SK-N-SH (cell line): Measurements from ENCODE around the gene IDUA. TPM values are rescaled to one million over a fixed set of nuclear protein-coding genes. Genes with fewer than 3 reads are reported as not detected.
A peak's percentile ranks its signal among the peaks of the same experiment; 100 is the strongest.

Source experiments
- CTCF ChIA-PET: fragments of 300-600, 350-600 bp; formaldehyde crosslinking; extraction: SDS; loops from one replicate; lab custom pipeline; 2021; lab: Yijun Ruan, JAX
- POLR2A ChIA-PET: fragments of 350-600 bp; sonication (Branson Sonifier 250); formaldehyde crosslinking; extraction: SDS; loops from one replicate; lab custom pipeline; 2020; ENCODE audit warnings: antibody characterized with exemption, inconsistent platforms; lab: Yijun Ruan, JAX
- DNase-seq: peaks from one replicate; pipeline ENCODE4 v3.0.0; 2012
- H2AFZ ChIP-seq: fragments of 200-600 bp; sonication (generic); 2 replicates; pipeline ENCODE4 v1.8.1; 2016; ENCODE audit warnings: antibody characterized with exemption, mild to moderate bottlenecking, low read depth
- H3F3A ChIP-seq: fragments of 200-600 bp; sonication (generic); replicated peaks from 2 replicates; pipeline ENCODE3; 2016; ENCODE audit warnings: antibody characterized with exemption, mild to moderate bottlenecking; ENCODE audit not compliant: insufficient read depth
- H3K27ac ChIP-seq, 2 experiments: fragments of 200-500 bp in 1 of 2; fragments of 200-600 bp in 1 of 2; sonication (Bioruptor generic) in 1 of 2; sonication (generic), shearing (Covaris generic) in 1 of 2; 2 replicates each; pipeline versions ENCODE4 v1.5.1 to v1.6.1; 2014 to 2016; ENCODE audit warnings: low read depth in 2 of 2, inconsistent platforms in 1 of 2, low read length in 1 of 2, mild to moderate bottlenecking in 1 of 2, mixed read lengths in 1 of 2
- H3K27me3 ChIP-seq: fragments of 200-600 bp; sonication (generic), shearing (Covaris generic); 2 replicates; pipeline ENCODE4 v1.6.1; 2016; ENCODE audit warnings: mixed run types; ENCODE audit not compliant: insufficient read depth
- H3K36me3 ChIP-seq, 2 experiments: fragments of 200-500 bp in 1 of 2; fragments of 200-600 bp in 1 of 2; sonication (Bioruptor generic) in 1 of 2; sonication (generic) in 1 of 2; replicated peaks in 1 of 2; 2 replicates each; pipeline versions ENCODE3 to v1.5.1; 2014 to 2016; ENCODE audit warnings: low read length in 1 of 2, mild to moderate bottlenecking in 1 of 2; ENCODE audit not compliant: insufficient read depth in 2 of 2, control insufficient read depth in 1 of 2
- H3K4me1 ChIP-seq, 2 experiments: fragments of 200-500 bp in 1 of 2; fragments of 200-600 bp in 1 of 2; sonication (Bioruptor generic) in 1 of 2; sonication (generic), shearing (Covaris generic) in 1 of 2; 2 replicates each; pipeline versions ENCODE4 v1.5.1 to v1.6.1; 2014 to 2016; ENCODE audit warnings: low read depth in 1 of 2, low read length in 1 of 2, mixed run types in 1 of 2; ENCODE audit not compliant: insufficient read depth in 2 of 2, control insufficient read depth in 1 of 2
- H3K4me2 ChIP-seq: fragments of 200-600 bp; sonication (generic), shearing (Covaris generic); 2 replicates; pipeline ENCODE4 v1.6.1; 2017; ENCODE audit warnings: mixed run types
- H3K4me3 ChIP-seq, 2 experiments: fragments of 200-500 bp in 1 of 2; fragments of 200-600 bp in 1 of 2; sonication (Bioruptor generic) in 1 of 2; sonication (generic), shearing (Covaris generic) in 1 of 2; 2 replicates each; pipeline versions ENCODE4 v1.5.1 to v1.8.1; 2014 to 2016; ENCODE audit warnings: low read depth in 2 of 2, inconsistent platforms in 1 of 2, low read length in 1 of 2, mild to moderate bottlenecking in 1 of 2, mixed read lengths in 1 of 2, moderate library complexity in 1 of 2
- H3K79me2 ChIP-seq: fragments of 200-600 bp; sonication (generic); 2 replicates; pipeline ENCODE4 v1.8.1; 2017; ENCODE audit warnings: mild to moderate bottlenecking; ENCODE audit not compliant: insufficient read depth
- H3K9ac ChIP-seq: fragments of 200-600 bp; sonication (generic); 2 replicates; pipeline ENCODE4 v1.6.1; 2017; ENCODE audit warnings: mixed run types
- H3K9me2 ChIP-seq: fragments of 200-600 bp; sonication (generic); 2 replicates; pipeline ENCODE4 v1.6.1; 2017; ENCODE audit warnings: mixed run types
- H3K9me3 ChIP-seq: fragments of 200-600 bp; sonication (generic); 2 replicates; pipeline ENCODE4 v1.6.1; 2017; ENCODE audit warnings: mixed run types, mild to moderate bottlenecking, moderate library complexity
- H4K20me1 ChIP-seq: fragments of 200-600 bp; sonication (generic); 2 replicates; pipeline ENCODE4 v1.6.1; 2017; ENCODE audit warnings: mild to moderate bottlenecking, mixed run types; ENCODE audit not compliant: insufficient read depth
- CHD2 ChIP-seq: fragments of 150-350 bp; IDR thresholded peaks from 2 replicates; pipeline ENCODE4 v1.6.1; 2018; ENCODE audit warnings: low read length; ENCODE audit not compliant: partially characterized antibody
- CTCF ChIP-seq: fragments of 200-600 bp; sonication (generic); IDR thresholded peaks from 2 replicates; pipeline ENCODE4 v1.6.1; 2017; ENCODE audit warnings: antibody characterized with exemption, mild to moderate bottlenecking, moderate library complexity
- EP300 ChIP-seq, 2 experiments: IDR thresholded peaks; 2 replicates each; pipeline versions ENCODE4 v1.4.0 to v1.6.1; 2012; ENCODE audit warnings: borderline replicate concordance in 1 of 2, low read depth in 1 of 2, low read length in 1 of 2
- FOXJ3 ChIP-seq: sonication (generic); formaldehyde crosslinking; IDR thresholded peaks from 2 replicates; pipeline ENCODE4 v1.5.1; 2020; ENCODE audit warnings: mild to moderate bottlenecking, missing genetic modification reagents
- GABPA ChIP-seq: IDR thresholded peaks from 2 replicates; pipeline ENCODE4 v1.4.0; 2012; ENCODE audit warnings: low read depth, mild to moderate bottlenecking
- GATA2 ChIP-seq: sonication (generic); formaldehyde crosslinking; IDR thresholded peaks from 2 replicates; pipeline ENCODE4 v1.5.0; 2020; ENCODE audit warnings: mild to moderate bottlenecking, missing genetic modification reagents
- IRF3 ChIP-seq: fragments of 150-350 bp; IDR thresholded peaks from 2 replicates; pipeline ENCODE4 v1.6.1; 2016; ENCODE audit warnings: mild to moderate bottlenecking, low read depth, low read length
- JUND ChIP-seq: IDR thresholded peaks from 2 replicates; pipeline ENCODE4 v1.4.0; 2012
- MAX ChIP-seq: IDR thresholded peaks from 2 replicates; pipeline ENCODE4 v1.4.0; 2012; ENCODE audit warnings: low read depth
- NFIC ChIP-seq: IDR thresholded peaks from 2 replicates; pipeline ENCODE4 v1.4.0; 2012; ENCODE audit warnings: borderline replicate concordance
- POLR2AphosphoS5 ChIP-seq: IDR thresholded peaks from 2 replicates; pipeline ENCODE4 v1.6.1; 2012; ENCODE audit warnings: low read depth, low read length
- RFX5 ChIP-seq: IDR thresholded peaks from 2 replicates; pipeline ENCODE4 v1.6.1; 2012; ENCODE audit warnings: mild to moderate bottlenecking, improper control_type of control experiment, low read length
- SIN3A ChIP-seq: IDR thresholded peaks from 2 replicates; pipeline ENCODE4 v1.6.1; 2012; ENCODE audit warnings: low read depth, mild to moderate bottlenecking, low read length, moderate library complexity, borderline replicate concordance
- TEAD4 ChIP-seq: IDR thresholded peaks from 2 replicates; pipeline ENCODE4 v1.4.0; 2012; ENCODE audit warnings: mild to moderate bottlenecking, borderline replicate concordance; ENCODE audit not compliant: insufficient read depth
- USF2 ChIP-seq: fragments of 150-350 bp; IDR thresholded peaks from 2 replicates; pipeline ENCODE4 v1.6.1; 2017; ENCODE audit warnings: antibody characterized with exemption, low read length, low read depth, borderline replicate concordance
- YY1 ChIP-seq: IDR thresholded peaks from 2 replicates; pipeline ENCODE4 v1.4.0; 2012; ENCODE audit warnings: low read depth, mild to moderate bottlenecking
- WGBS: methylation state at CpG from one replicate; pipeline ENCODE4 v1.1.6; 2017; ENCODE audit warnings: low lambda C conversion rate; 5-methylcytosine and 5-hydroxymethylcytosine counted together
- polyA plus RNA-seq, 3 experiments: library from polyadenylated mRNA; depleted of rRNA; stranded (reverse); fragments of >200 nt; gene quantifications; 2 replicates each; pipeline ENCODE4 v1.2.3, GENCODE V29; 2012
- TF ChIP-seq, protein P1 (sequence below): IDR thresholded peaks from 2 replicates; pipeline ENCODE4 v1.4.0; 2012; ENCODE audit warnings: low read depth, borderline replicate concordance
- TF ChIP-seq, protein P2 (sequence below): IDR thresholded peaks from 2 replicates; pipeline ENCODE4 v1.6.1; 2012; ENCODE audit warnings: mild to moderate bottlenecking, low read depth, low read length, moderate library complexity

IDUA gene
- polyA plus RNA-seq, 1 of the 3 experiments (the other 2 are of a cell fraction), result 24.4 TPM

DNA sequence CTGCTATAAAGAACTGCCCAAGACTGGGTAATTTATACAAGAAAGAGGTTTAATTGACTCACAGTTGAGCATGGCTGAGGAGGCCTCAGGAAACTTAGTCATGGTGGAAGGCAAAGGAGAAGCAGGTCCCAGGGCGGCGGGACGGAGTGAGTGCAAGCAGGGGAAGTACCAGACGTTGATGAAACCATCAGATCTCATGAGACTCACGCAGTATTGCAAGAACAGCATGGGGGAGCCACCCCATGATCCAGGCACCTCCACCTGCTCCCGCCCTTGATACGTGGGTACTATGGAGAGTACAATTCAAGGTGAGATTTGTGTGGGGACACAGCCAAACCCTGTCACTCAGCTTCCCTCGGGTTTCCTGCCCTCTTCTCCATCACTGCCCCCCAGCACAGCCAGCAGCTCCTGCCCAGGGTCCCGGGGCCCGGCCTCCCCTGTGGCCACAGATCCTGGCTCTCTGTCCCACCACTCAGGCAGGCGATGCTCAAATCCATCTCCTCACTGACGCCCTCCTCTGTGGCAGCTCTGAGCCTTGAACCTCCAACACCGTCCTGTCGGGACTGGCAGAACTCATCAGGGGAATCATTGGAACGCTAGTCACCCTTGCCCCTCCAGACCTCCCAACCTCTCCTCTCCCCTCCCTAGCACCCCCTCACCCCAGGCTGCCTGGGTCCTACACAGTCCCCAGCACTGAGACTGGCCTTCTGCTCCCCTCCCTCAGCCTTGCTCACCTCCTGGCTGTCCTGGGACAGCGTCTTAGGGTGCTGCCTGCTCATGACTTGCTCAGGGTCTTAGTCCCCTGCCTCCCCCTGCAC, 62.1 kb downstream of the IDUA start:
- no peaks in the 10 kb centered on the region for H3K36me3 ChIP-seq
- 57% methylated on average over 13 of the region's 16 CpGs for WGBS
- no peaks in the 10 kb centered on the region for H3K79me2 ChIP-seq
- no peaks in the 10 kb centered on the region for H3K9me3 ChIP-seq
- H4K20me1 ChIP-seq, result no peaks in the 10 kb centered on the region
- H3F3A ChIP-seq, result peaks cover 17% of the 10 kb centered on the region
- no peak overlapping the region for H2AFZ ChIP-seq
- no peaks in the 10 kb centered on the region for H3K9me2 ChIP-seq
- H3K4me2 ChIP-seq, result no peak overlapping the region
- CTCF ChIA-PET, result no interaction called here
- POLR2A ChIA-PET, result no interaction called here
- TF ChIP-seq IRF3 (no peak), MAX (no peak), GABPA (no peak), USF2 (no peak), CHD2 (no peak), POLR2AphosphoS5 (no peak), SIN3A (no peak), RFX5 (no peak), GATA2 (no peak), YY1 (no peak), FOXJ3 (CRISPR knock-in tag) (no peak), EP300 (IDR thresholded peaks at IDR 0.05; ENCODE audit: borderline replicate concordance in 1 of 2, low read depth in 1 of 2, low read length in 1 of 2) (no peak), JUND (no peak), TEAD4 (no peak), NFIC (no peak), CTCF (no peak)
- TF ChIP-seq, protein P1, sequence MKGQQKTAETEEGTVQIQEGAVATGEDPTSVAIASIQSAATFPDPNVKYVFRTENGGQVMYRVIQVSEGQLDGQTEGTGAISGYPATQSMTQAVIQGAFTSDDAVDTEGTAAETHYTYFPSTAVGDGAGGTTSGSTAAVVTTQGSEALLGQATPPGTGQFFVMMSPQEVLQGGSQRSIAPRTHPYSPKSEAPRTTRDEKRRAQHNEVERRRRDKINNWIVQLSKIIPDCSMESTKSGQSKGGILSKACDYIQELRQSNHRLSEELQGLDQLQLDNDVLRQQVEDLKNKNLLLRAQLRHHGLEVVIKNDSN, result no peak
- TF ChIP-seq, protein P2, sequence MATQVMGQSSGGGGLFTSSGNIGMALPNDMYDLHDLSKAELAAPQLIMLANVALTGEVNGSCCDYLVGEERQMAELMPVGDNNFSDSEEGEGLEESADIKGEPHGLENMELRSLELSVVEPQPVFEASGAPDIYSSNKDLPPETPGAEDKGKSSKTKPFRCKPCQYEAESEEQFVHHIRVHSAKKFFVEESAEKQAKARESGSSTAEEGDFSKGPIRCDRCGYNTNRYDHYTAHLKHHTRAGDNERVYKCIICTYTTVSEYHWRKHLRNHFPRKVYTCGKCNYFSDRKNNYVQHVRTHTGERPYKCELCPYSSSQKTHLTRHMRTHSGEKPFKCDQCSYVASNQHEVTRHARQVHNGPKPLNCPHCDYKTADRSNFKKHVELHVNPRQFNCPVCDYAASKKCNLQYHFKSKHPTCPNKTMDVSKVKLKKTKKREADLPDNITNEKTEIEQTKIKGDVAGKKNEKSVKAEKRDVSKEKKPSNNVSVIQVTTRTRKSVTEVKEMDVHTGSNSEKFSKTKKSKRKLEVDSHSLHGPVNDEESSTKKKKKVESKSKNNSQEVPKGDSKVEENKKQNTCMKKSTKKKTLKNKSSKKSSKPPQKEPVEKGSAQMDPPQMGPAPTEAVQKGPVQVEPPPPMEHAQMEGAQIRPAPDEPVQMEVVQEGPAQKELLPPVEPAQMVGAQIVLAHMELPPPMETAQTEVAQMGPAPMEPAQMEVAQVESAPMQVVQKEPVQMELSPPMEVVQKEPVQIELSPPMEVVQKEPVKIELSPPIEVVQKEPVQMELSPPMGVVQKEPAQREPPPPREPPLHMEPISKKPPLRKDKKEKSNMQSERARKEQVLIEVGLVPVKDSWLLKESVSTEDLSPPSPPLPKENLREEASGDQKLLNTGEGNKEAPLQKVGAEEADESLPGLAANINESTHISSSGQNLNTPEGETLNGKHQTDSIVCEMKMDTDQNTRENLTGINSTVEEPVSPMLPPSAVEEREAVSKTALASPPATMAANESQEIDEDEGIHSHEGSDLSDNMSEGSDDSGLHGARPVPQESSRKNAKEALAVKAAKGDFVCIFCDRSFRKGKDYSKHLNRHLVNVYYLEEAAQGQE, result no peak
- H3K4me1 ChIP-seq, result peaks cover 0 to 20% of the 10 kb centered on the region in 2 experiments; a peak in 2 of 4 replicates
- no peak overlapping the region for H3K4me3 ChIP-seq
- DNase-seq, result peak; percentile 24
- peaks cover 55% of the 10 kb centered on the region for H3K27me3 ChIP-seq
- no peak overlapping the region for H3K9ac ChIP-seq
- no peak overlapping the region for H3K27ac ChIP-seq
